CD4-positive, CD25-positive, alpha-beta regulatory T cell (primary cell): Measurements from ENCODE around the gene EVA1C. TPM values are rescaled to one million over a fixed set of nuclear protein-coding genes. Genes with fewer than 3 reads are reported as not detected.
"Not testable (repeated sequence)": the region's sequence is repeated elsewhere in the genome, so short reads cannot be mapped to it uniquely, and the experiment has no call there.

ENCODE experiments used
- ATAC-seq, 2 donors: fragments of 150-1000 bp; cut with Tn5 transposase; one replicate each; pipeline ENCODE4 v1.10.0; 2021; ENCODE audit warnings: low read depth in 2 of 2, moderate number of reproducible peaks in 2 of 2, moderate library complexity in 1 of 2
- DNase-seq, 3 donors: peaks; one replicate each; pipeline versions ENCODE4 v3.0.0 to v3.0.0-alpha.2; 2012 to 2022; ENCODE audit warnings: mixed read lengths in 1 of 3
- H3K27ac ChIP-seq: one replicate; pipeline ENCODE4 v1.7.0; 2013; ENCODE audit warnings: mild to moderate bottlenecking, low read length; ENCODE audit not compliant: insufficient read depth, poor library complexity, severe bottlenecking
- H3K27me3 ChIP-seq: one replicate; pipeline ENCODE4 v1.7.0; 2013; ENCODE audit warnings: low read length; ENCODE audit not compliant: control insufficient read depth, insufficient read depth
- H3K36me3 ChIP-seq: one replicate; pipeline ENCODE4 v1.7.0; 2013; ENCODE audit warnings: mild to moderate bottlenecking, low read length, moderate library complexity; ENCODE audit not compliant: control insufficient read depth, insufficient read depth
- H3K4me1 ChIP-seq: 2 replicates; pipeline ENCODE4 v1.7.0; 2013; ENCODE audit warnings: mild to moderate bottlenecking, low read length; ENCODE audit not compliant: insufficient read depth, control insufficient read depth, poor library complexity, severe bottlenecking
- H3K4me3 ChIP-seq: one replicate; pipeline ENCODE4 v1.7.0; 2013; ENCODE audit warnings: low read depth, mild to moderate bottlenecking, low read length, moderate library complexity
- H3K9me3 ChIP-seq, 2 experiments: 1 replicate in 1 of 2; 2 replicates in 1 of 2; pipeline ENCODE4 v1.7.0; 2013; ENCODE audit warnings: low read length in 2 of 2, mild to moderate bottlenecking in 1 of 2, moderate library complexity in 1 of 2; ENCODE audit not compliant: control insufficient read depth in 2 of 2
- H3K27ac Mint-ChIP-seq, 3 donors: one replicate each; pipeline ENCODE4 v1.8.0; 2020 to 2022; ENCODE audit warnings: mild to moderate bottlenecking in 3 of 3, mixed read lengths in 3 of 3, moderate library complexity in 2 of 3
- H3K27me3 Mint-ChIP-seq: one replicate; pipeline ENCODE4 v1.8.0; 2022; ENCODE audit warnings: mild to moderate bottlenecking, mixed read lengths
- H3K36me3 Mint-ChIP-seq: one replicate; pipeline ENCODE4 v1.8.0; 2020; ENCODE audit warnings: mixed read lengths
- H3K4me1 Mint-ChIP-seq, 4 donors: one replicate each; pipeline ENCODE4 v1.8.0; 2020 to 2022; ENCODE audit warnings: mixed read lengths in 4 of 4, mild to moderate bottlenecking in 1 of 4
- H3K4me3 Mint-ChIP-seq, 4 donors: one replicate each; pipeline ENCODE4 v1.8.0; 2020 to 2022; ENCODE audit warnings: mild to moderate bottlenecking in 4 of 4, mixed read lengths in 4 of 4, moderate library complexity in 3 of 4
- H3K9me3 Mint-ChIP-seq, 7 donors: one replicate each; pipeline ENCODE4 v1.8.0; 2020 to 2022; ENCODE audit warnings: mixed read lengths in 7 of 7, mild to moderate bottlenecking in 3 of 7, moderate library complexity in 2 of 7
- polyA plus RNA-seq, 4 donors: library from polyadenylated mRNA; unstranded; fragments of 300-500 nt; fragmentation: Illumina TruSeq; gene quantifications; one replicate each; pipeline ENCODE4 v1.2.3, GENCODE V29; 2021
- total RNA-seq: library from RNA; stranded (reverse); gene quantifications from one replicate; pipeline ENCODE4 v1.2.3, GENCODE V29; 2022

EVA1C gene
- total and polyA plus RNA-seq, 5 donors from 2014 or later, result 6.0 to 10.8 (median 8.3) TPM

- ATAC-seq, result not testable (repeated sequence)
Measured at GRCh38 chr21:32508975-32509374, 96.5 kb downstream of the EVA1C start.

GRCh38 chr21:32514275-32515055 is 102.0 kb downstream of the EVA1C start:
- Mint-ChIP-seq H3K36me3 (peaks cover 11% of the 10 kb centered on the region), H3K4me1 (peaks cover 0 to 3% (median 0%) of the 10 kb centered on the region in 4 donors), H3K27me3 (no peaks in the 10 kb centered on the region), H3K9me3 (no peaks in the 10 kb centered on the region), H3K4me3 (no peak overlapping the region), H3K27ac (no peak overlapping the region)
- Histone ChIP-seq H3K27ac (no peak overlapping the region), H3K4me3 (no peak overlapping the region), H3K36me3 (peaks cover 4% of the 10 kb centered on the region), H3K4me1 (no peaks in the 10 kb centered on the region), H3K27me3 (no peaks in the 10 kb centered on the region), H3K9me3 (no peaks in the 10 kb centered on the region)
- DNase-seq (no peak), ATAC-seq (no peak)

More at GRCh38 chr21:32508975-32509374, 96.5 kb downstream of the EVA1C start:
- DNase-seq, H3K36me3 ChIP-seq, H3K9me3 Mint-ChIP-seq, H3K9me3 ChIP-seq, H3K4me3 Mint-ChIP-seq, H3K27me3 Mint-ChIP-seq, H3K27ac ChIP-seq, H3K4me1 Mint-ChIP-seq, H3K27ac Mint-ChIP-seq, H3K4me3 ChIP-seq, H3K27me3 ChIP-seq, H3K4me1 ChIP-seq: not testable (repeated sequence)
- H3K36me3 Mint-ChIP-seq, result peaks cover 31% of the 10 kb centered on the region

- Histone ChIP-seq H3K27ac (no peak overlapping the region), H3K36me3 (peaks cover 4% of the 10 kb centered on the region), H3K9me3 (no peaks in the 10 kb centered on the region), H3K27me3 (no peaks in the 10 kb centered on the region), H3K4me1 (no peaks in the 10 kb centered on the region), H3K4me3 (no peak overlapping the region)
- H3K27ac Mint-ChIP-seq, result peak overlapping the region in 1 of 3 donors; percentile 38
- no peak for DNase-seq
- no peaks in the 10 kb centered on the region for H3K27me3 Mint-ChIP-seq
- peaks cover 8% of the 10 kb centered on the region for H3K36me3 Mint-ChIP-seq
- no peak overlapping the region for H3K4me3 Mint-ChIP-seq
- H3K4me1 Mint-ChIP-seq, result no peaks in the 10 kb centered on the region
- no peak for ATAC-seq
- H3K9me3 Mint-ChIP-seq, result peaks cover 0 to 2% (median 0%) of the 10 kb centered on the region in 7 donors
Measured at GRCh38 chr21:32515874-32516273, 103.4 kb downstream of the EVA1C start.

GRCh38 chr21:32516756-32517649 is 104.5 kb downstream of the EVA1C start:
- no peak overlapping the region for H3K4me3 Mint-ChIP-seq
- peaks cover 0 to 2% (median 0%) of the 10 kb centered on the region in 7 donors for H3K9me3 Mint-ChIP-seq
- no peak overlapping the region for H3K27ac Mint-ChIP-seq
- H3K36me3 Mint-ChIP-seq, result peaks cover 8% of the 10 kb centered on the region
- Histone ChIP-seq H3K4me3 (no peak overlapping the region), H3K4me1 (no peaks in the 10 kb centered on the region), H3K36me3 (peaks cover 4% of the 10 kb centered on the region), H3K27me3 (no peaks in the 10 kb centered on the region), H3K27ac (no peak overlapping the region), H3K9me3 (no peaks in the 10 kb centered on the region)
- H3K4me1 Mint-ChIP-seq, result no peaks in the 10 kb centered on the region
- DNase-seq (no peak), ATAC-seq (no peak)
- peaks cover 3% of the 10 kb centered on the region for H3K27me3 Mint-ChIP-seq

GRCh38 chr21:32519945-32520874 is 107.7 kb downstream of the EVA1C start:
- H3K9me3 Mint-ChIP-seq, result peaks cover 0 to 2% (median 0%) of the 10 kb centered on the region in 7 donors
- H3K9me3 ChIP-seq, result no peaks in the 10 kb centered on the region
- no peaks in the 10 kb centered on the region for H3K4me1 Mint-ChIP-seq
- H3K4me3 ChIP-seq, result no peak overlapping the region
- peaks cover 9% of the 10 kb centered on the region for H3K27me3 Mint-ChIP-seq
- peaks cover 4% of the 10 kb centered on the region for H3K36me3 Mint-ChIP-seq
- no peak overlapping the region for H3K4me3 Mint-ChIP-seq
- H3K27me3 ChIP-seq, result no peaks in the 10 kb centered on the region
- ATAC-seq, result no peak
- no peak overlapping the region for H3K27ac ChIP-seq
- H3K4me1 ChIP-seq, result no peaks in the 10 kb centered on the region
- no peak for DNase-seq
- H3K27ac Mint-ChIP-seq, result no peak overlapping the region
- H3K36me3 ChIP-seq, result no peaks in the 10 kb centered on the region

GRCh38 chr21:32520875-32521735 is 108.6 kb downstream of the EVA1C start:
- Histone ChIP-seq H3K36me3 (no peaks in the 10 kb centered on the region), H3K4me3 (no peak overlapping the region), H3K27me3 (no peaks in the 10 kb centered on the region), H3K27ac (no peak overlapping the region), H3K4me1 (no peaks in the 10 kb centered on the region), H3K9me3 (no peaks in the 10 kb centered on the region)
- H3K4me3 Mint-ChIP-seq, result no peak overlapping the region
- no peak overlapping the region for H3K27ac Mint-ChIP-seq
- H3K36me3 Mint-ChIP-seq, result peaks cover 4% of the 10 kb centered on the region
- H3K4me1 Mint-ChIP-seq, result no peaks in the 10 kb centered on the region
- peaks cover 0 to 2% (median 0%) of the 10 kb centered on the region in 7 donors for H3K9me3 Mint-ChIP-seq
- H3K27me3 Mint-ChIP-seq, result peaks cover 9% of the 10 kb centered on the region
- ATAC-seq (no peak), DNase-seq (no peak)
